Thyroid gland (tissue), 4 donors: ENCODE measurements around the gene VPS45. TPM values are rescaled to one million over a fixed set of nuclear protein-coding genes. Genes with fewer than 3 reads are reported as not detected.

Experiments used
- DNase-seq, 2 donors: peaks; one replicate each; pipeline ENCODE4 v3.0.0-alpha.2; 2019
- H3K27ac ChIP-seq, 3 donors: fragments of 200-600 bp; sonication (generic); 1 replicate in 2 of 3; 2 replicates in 1 of 3; pipeline ENCODE4 v1.5.1; 2016 to 2019; ENCODE audit warnings: mild to moderate bottlenecking in 1 of 3, moderate library complexity in 1 of 3
- H3K27me3 ChIP-seq: fragments of 200-600 bp; sonication (generic); one replicate; pipeline ENCODE4 v1.5.1; 2019
- H3K36me3 ChIP-seq, 2 donors: fragments of 200-600 bp; sonication (generic); one replicate each; pipeline ENCODE4 v1.5.1; 2016 to 2019
- H3K4me1 ChIP-seq, 2 donors: fragments of 200-600 bp; sonication (generic); one replicate each; pipeline ENCODE4 v1.5.1; 2017 to 2019
- H3K4me3 ChIP-seq, 3 donors: fragments of 200-600 bp; sonication (generic); replicated peaks in 1 of 3; 1 replicate in 2 of 3; 2 replicates in 1 of 3; pipeline ENCODE4 v1.5.1; 2016; ENCODE audit warnings: mild to moderate bottlenecking in 1 of 3
- H3K9me3 ChIP-seq: fragments of 200-600 bp; sonication (generic); one replicate; pipeline ENCODE4 v1.5.1; 2017
- POLR2A ChIP-seq, 2 donors: fragments of 450-650 bp; IDR thresholded peaks; one replicate each; pipeline ENCODE4 v1.6.1; 2017; ENCODE audit warnings: antibody characterized with exemption in 2 of 2, mild to moderate bottlenecking in 2 of 2, moderate library complexity in 1 of 2
- WGBS, 2 donors: methylation state at CpG; one replicate each; pipeline ENCODE4 v1.1.5; 2017; 5-methylcytosine and 5-hydroxymethylcytosine counted together
- intact Hi-C: fragments of 100-400 bp; cut with DNase I; formaldehyde crosslinking; loops from one replicate; pipeline ENCODE4 v1.15.1; 2023
- total RNA-seq, 4 donors: library from RNA; depleted of rRNA; stranded (reverse); fragments of >200 nt; gene quantifications; one replicate each; pipeline ENCODE4 v1.2.3, GENCODE V29; 2016
- TF ChIP-seq, protein P1 (sequence below), 6 experiments: fragments of 200-600 bp in 3 of 6; fragments of 450-650 bp in 3 of 6; sonication (generic) in 3 of 6; IDR thresholded peaks; one replicate each; pipeline ENCODE4 v1.5.1; 2016 to 2019; ENCODE audit warnings: antibody characterized with exemption in 6 of 6, mild to moderate bottlenecking in 2 of 6, inconsistent platforms in 1 of 6, moderate library complexity in 1 of 6

The VPS45 gene
- total RNA-seq, 4 donors from 2014 or later, result 50.3 to 64.3 (median 57.1) TPM

DNA sequence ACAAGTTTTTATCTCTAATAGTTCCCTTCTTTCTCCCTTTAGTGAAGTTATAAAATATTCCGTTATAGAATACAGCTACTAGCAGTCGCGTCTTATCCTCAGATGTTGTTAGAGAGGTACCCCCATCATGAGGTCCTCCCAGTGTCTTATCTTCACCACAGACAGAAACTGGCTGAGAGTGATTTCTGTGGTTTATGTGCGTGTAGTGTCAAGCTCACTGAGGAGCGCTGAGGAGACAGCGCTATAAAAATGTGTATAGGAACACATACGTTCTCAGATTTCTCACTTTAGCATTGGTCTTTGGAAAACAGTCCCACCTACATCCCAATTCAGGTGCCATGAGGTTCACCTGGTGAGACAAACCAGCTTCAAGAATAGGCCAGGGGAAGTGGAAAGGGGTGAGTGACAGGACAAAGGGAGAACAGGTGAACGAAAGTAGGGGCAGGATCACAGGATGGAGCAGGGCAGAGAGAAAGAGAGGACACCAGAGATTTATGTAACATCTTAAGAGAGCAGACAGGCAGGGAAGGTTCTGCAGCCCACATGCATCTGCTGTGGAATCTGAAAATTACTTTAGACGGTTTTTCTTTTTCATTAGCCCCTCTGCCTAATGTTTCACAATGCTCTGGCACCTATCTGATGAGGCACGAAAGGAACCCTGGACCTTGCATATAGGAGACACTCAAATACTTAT, 79.4 kb downstream of the VPS45 start:
- no peak for DNase-seq
- H3K36me3 ChIP-seq, result no peaks in the 10 kb centered on the region
- intact Hi-C loops, result no loop called here
- H3K4me3 ChIP-seq, result no peak overlapping the region
- H3K9me3 ChIP-seq, result no peaks in the 10 kb centered on the region
- H3K27me3 ChIP-seq, result no peaks in the 10 kb centered on the region
- H3K4me1 ChIP-seq, result peaks cover 0 to 16% of the 10 kb centered on the region in 2 donors
- no peak for TF ChIP-seq POLR2A (IDR thresholded peaks at IDR 0.05)
- TF ChIP-seq, protein P1, sequence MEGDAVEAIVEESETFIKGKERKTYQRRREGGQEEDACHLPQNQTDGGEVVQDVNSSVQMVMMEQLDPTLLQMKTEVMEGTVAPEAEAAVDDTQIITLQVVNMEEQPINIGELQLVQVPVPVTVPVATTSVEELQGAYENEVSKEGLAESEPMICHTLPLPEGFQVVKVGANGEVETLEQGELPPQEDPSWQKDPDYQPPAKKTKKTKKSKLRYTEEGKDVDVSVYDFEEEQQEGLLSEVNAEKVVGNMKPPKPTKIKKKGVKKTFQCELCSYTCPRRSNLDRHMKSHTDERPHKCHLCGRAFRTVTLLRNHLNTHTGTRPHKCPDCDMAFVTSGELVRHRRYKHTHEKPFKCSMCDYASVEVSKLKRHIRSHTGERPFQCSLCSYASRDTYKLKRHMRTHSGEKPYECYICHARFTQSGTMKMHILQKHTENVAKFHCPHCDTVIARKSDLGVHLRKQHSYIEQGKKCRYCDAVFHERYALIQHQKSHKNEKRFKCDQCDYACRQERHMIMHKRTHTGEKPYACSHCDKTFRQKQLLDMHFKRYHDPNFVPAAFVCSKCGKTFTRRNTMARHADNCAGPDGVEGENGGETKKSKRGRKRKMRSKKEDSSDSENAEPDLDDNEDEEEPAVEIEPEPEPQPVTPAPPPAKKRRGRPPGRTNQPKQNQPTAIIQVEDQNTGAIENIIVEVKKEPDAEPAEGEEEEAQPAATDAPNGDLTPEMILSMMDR (IDR thresholded peaks at IDR 0.05), result no peak
- no peak overlapping the region for H3K27ac ChIP-seq
- WGBS, 2 donors, result 88 to 91% methylated on average over 10 of the region's 10 CpGs

DNA sequence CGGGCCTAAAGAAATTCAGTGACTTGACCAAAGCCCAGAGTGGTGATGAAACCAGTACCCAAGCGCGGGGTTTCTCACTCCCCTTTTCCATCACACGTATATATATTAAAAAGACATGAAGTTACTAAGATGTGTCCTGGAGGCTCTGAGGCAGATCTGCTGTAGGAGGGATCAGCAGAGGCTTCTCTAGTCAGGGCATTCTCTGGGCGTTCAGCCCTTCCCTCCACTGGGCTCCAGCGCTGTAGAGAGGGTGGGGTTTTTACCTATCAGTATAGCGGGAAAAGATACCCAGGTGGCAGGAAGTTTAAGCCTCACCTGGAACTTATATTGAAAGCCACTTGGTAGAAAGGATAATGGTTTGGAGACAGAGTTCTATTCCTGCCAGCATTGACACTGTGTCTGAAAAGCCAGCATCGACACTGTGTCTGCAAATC, 81.3 kb downstream of the VPS45 start:
- 57 to 75% methylated on average over 8 of the region's 8 CpGs for WGBS, 2 donors
- Histone ChIP-seq H3K27me3 (no peaks in the 10 kb centered on the region), H3K27ac (peak overlapping the region in 2 of 3 donors; percentile 73 to 81), H3K4me3 (peak overlapping the region in 1 of 3 donors; percentile 77), H3K9me3 (no peaks in the 10 kb centered on the region), H3K4me1 (peaks cover 0 to 17% of the 10 kb centered on the region in 2 donors), H3K36me3 (no peaks in the 10 kb centered on the region)
- intact Hi-C loops, result no loop called here
- TF ChIP-seq POLR2A (IDR thresholded peaks at IDR 0.05), result no peak
- TF ChIP-seq, protein P1 (IDR thresholded peaks at IDR 0.05), result no peak
- DNase-seq, result no peak

DNA sequence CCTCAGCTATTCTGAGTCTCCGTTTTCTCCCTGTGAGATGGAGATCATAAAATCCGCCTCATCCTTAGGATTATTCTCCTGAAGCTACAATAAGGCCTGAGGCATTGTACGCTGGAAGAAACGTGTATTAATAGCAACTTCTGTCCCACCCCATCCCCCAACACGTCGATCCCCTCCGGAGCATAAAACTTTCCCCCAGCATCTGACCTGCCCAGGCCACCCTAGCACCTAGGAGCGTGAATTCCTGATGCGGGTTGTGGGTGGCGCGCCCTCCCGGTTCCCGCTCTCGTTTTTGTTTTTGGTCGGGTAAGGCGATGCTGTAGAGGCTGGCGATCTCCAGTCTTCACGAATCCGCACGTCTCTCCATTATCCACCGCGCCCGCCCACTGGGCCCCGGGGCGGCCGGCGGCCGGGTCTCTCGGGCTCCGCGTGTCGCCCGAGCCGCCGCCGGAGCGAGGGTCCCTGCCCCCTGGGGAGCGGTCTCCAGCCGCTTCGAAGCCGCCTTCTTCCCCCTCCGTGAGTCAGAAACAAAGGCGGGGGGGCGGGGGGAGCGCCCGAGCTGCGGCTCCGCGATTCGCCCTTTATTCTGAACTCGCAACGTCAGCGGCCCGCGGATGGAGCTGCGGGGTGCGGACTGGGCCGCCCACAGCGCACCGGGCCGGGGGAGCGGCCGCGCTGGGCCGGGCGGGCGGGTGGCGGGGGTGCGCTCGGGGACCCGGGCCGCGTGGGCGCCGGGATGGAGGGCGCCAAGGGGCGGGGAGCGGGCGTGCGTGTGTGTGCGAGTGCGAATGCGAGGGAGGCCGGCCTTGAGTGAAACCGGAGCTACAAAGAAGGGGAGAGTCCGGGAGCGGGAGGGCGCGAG, 81.9 kb downstream of the VPS45 start, which contains the start of gene PLEKHO1:
Gene PLEKHO1 (plus strand): TSS at position 646 of the 862 bp plus-strand sequence. CDS start 342 bp downstream, outside the sequence.
- Histone ChIP-seq H3K27me3 (no peaks in the 10 kb centered on the region), H3K4me3 (peak within 1 kb of the TSS; percentile 57 to 77 (median 59)), H3K4me1 (peaks cover 0 to 17% of the 10 kb centered on the region in 2 donors), H3K9me3 (no peaks in the 10 kb centered on the region), H3K36me3 (no peaks in the 10 kb centered on the region), H3K27ac (peak within 1 kb of the TSS; percentile 70 to 81 (median 73))
- intact Hi-C loops, result no loop called here
- DNase-seq, result peak; percentile 70 to 73
- 5 to 8% methylated on average over 21 to 25 of the region's 89 CpGs for WGBS, 2 donors
- TF ChIP-seq POLR2A (IDR thresholded peaks at IDR 0.05), result peak in 1 of 2 donors; percentile 54
- TF ChIP-seq, protein P1 (IDR thresholded peaks at IDR 0.05), result no peak

DNA sequence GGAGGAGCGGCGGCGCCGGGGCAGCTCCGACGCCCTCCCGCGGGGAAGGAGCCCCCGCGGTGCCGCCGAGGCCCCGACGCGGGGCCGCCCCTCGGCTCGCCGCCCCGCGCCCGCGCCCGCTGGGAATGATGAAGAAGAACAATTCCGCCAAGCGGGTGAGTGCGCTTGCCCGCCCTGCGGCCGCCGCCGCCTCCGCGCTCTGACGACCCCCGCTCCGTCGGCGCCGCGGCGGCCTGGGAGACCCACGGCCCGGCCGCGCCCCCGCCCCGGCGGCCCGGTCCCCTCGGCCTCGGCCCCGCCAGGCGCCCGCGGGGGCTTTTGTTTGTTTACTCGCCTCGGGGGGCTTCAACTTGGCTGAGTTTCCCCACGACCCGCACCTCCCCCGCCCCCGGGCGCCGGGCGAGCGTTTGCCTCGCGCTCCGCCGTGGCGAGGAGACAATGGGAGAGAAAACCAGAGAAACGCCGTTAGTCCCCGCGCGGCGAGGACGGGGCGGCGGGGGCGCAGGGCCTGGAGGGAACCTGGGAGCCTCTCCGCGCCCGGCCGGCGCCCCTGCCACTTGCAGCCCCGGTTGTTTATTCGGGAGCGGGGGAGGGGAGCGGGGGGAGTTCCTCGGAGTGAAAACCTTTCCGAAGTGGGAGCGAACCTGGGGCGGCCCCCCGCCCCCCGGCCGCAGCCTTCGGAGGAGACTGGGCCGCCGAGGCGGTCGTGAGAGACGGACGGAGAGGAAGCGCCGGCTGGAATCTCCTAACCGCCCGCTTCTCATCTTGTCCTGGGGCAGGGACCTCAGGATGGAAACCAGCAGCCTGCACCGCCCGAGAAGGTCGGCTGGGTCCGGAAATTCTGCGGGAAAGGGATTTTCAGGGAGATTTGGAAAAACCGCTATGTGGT, 82.8 kb downstream of the VPS45 start:
- TF ChIP-seq, protein P1 (IDR thresholded peaks at IDR 0.05), result no peak
- peak overlapping the region; percentile 43 to 77 (median 57) for H3K4me3 ChIP-seq
- no peaks in the 10 kb centered on the region for H3K9me3 ChIP-seq
- no peaks in the 10 kb centered on the region for H3K27me3 ChIP-seq
- peak overlapping the region; percentile 58 to 73 (median 72) for H3K27ac ChIP-seq
- H3K4me1 ChIP-seq, result peaks cover 0 to 17% of the 10 kb centered on the region in 2 donors
- DNase-seq, result peak; percentile 48 to 60
- WGBS, 2 donors, result 17% methylated on average over 10 of the region's 114 CpGs
- H3K36me3 ChIP-seq, result peaks cover 0 to under 1% of the 10 kb centered on the region in 2 donors
- intact Hi-C loops, result no loop called here
